Neural crest cell (in vitro differentiated cells): ENCODE results near the gene FKBP4. TPM values are rescaled to one million over a fixed set of nuclear protein-coding genes. Genes with fewer than 3 reads are reported as not detected.

Experiments
- DNase-seq: peaks from one replicate; pipeline ENCODE4 v3.0.0; 2021; ENCODE audit warnings: low read depth, mixed read lengths, low spot score
- H3K27ac Mint-ChIP-seq: one replicate; pipeline ENCODE4 v1.8.0; 2021; ENCODE audit warnings: mild to moderate bottlenecking, mixed read lengths; ENCODE audit not compliant: unreplicated experiment
- H3K27me3 Mint-ChIP-seq: 2 replicates; pipeline ENCODE4 v1.8.0; 2021; ENCODE audit warnings: low read depth, mild to moderate bottlenecking, mixed read lengths
- H3K36me3 Mint-ChIP-seq: 2 replicates; pipeline ENCODE4 v1.8.0; 2021; ENCODE audit warnings: low read depth, mild to moderate bottlenecking, mixed read lengths
- H3K4me1 Mint-ChIP-seq: 2 replicates; pipeline ENCODE4 v1.8.0; 2021; ENCODE audit warnings: mixed read lengths
- H3K4me3 Mint-ChIP-seq: one replicate; pipeline ENCODE4 v1.8.0; 2021; ENCODE audit warnings: mild to moderate bottlenecking, mixed read lengths
- H3K9me3 Mint-ChIP-seq: 2 replicates; pipeline ENCODE4 v1.8.0; 2021; ENCODE audit warnings: mixed read lengths
- CTCF ChIP-seq: fragments of 200-600 bp; sonication (generic); conservative IDR thresholded peaks from 2 replicates; pipeline ENCODE4 v1.5.0; 2021; ENCODE audit warnings: antibody characterized with exemption, mild to moderate bottlenecking
- long read RNA-seq: library from polyadenylated mRNA; unstranded; transcript quantifications from one replicate; pipeline ENCODE4 v2.0.0, GENCODE V29; 2020
- total RNA-seq: library from RNA; stranded (reverse); gene quantifications from 2 replicates; pipeline ENCODE4 v1.2.1, GENCODE V29; 2021

Gene FKBP4
- total RNA-seq = 102 and 113 TPM in 2 replicates
- long read RNA-seq, transcript FKBP4-201 (10 exons, 3,732 nt) = major isoform, 75 of 91 reads
- long read RNA-seq, partial matches to known transcripts = 12 of 91 reads
- long read RNA-seq, other reads (novel, unspliced or antisense) = 4 of 91 reads

GRCh38 chr12:2794736-2795289, at the start of gene FKBP4:
Gene FKBP4 (plus strand): TSS chr12:2794970. CDS start chr12:2795140, 170 bp downstream.
- peak within 1 kb of the TSS; percentile 93 for H3K4me3 Mint-ChIP-seq
- no peaks in the 10 kb centered on the region for H3K9me3 Mint-ChIP-seq
- H3K4me1 Mint-ChIP-seq = peaks cover 23% of the 10 kb centered on the region
- peaks cover 22% of the 10 kb centered on the region for H3K27me3 Mint-ChIP-seq
- peak; percentile 64 for DNase-seq
- H3K36me3 Mint-ChIP-seq = peaks cover 10% of the 10 kb centered on the region
- H3K27ac Mint-ChIP-seq = no peak within 1 kb of the TSS
- no peak for TF ChIP-seq CTCF

GRCh38 chr12:2745655-2746054, 49.1 kb upstream of the FKBP4 start:
- no peak for DNase-seq
- Mint-ChIP-seq H3K36me3 (no peaks in the 10 kb centered on the region), H3K9me3 (no peaks in the 10 kb centered on the region), H3K4me3 (no peak overlapping the region), H3K27ac (no peak overlapping the region), H3K27me3 (peaks cover 65% of the 10 kb centered on the region), H3K4me1 (no peaks in the 10 kb centered on the region)
- TF ChIP-seq CTCF = no peak

- no peak for DNase-seq
- Mint-ChIP-seq H3K27ac (no peak overlapping the region), H3K4me1 (peaks cover 4% of the 10 kb centered on the region), H3K27me3 (peaks cover 88% of the 10 kb centered on the region), H3K36me3 (no peaks in the 10 kb centered on the region), H3K4me3 (no peak overlapping the region), H3K9me3 (no peaks in the 10 kb centered on the region)
- TF ChIP-seq CTCF = no peak
Measured at GRCh38 chr12:2749580-2749979, 45.2 kb upstream of the FKBP4 start.

DNA sequence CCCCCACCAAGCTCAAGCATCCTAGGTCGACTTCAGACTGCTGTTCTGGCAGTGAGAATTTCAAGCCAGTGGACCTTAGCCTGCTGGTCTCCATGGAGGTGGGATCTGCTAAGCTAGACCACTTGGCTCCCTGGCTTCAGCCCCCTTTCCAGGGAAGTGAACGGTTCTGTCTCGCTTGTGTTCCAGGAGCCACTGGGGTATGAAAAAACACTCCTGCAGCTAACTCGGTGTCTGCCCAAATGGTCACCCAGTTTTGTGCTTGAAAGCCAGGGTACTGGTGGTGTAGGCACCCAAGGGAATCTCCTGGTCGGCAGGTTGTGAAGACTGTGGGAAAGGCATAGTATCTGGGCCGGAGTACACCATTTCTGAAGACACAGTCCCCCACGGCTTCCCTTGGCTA, 44.6 kb upstream of the FKBP4 start:
- H3K27me3 Mint-ChIP-seq = peaks cover 88% of the 10 kb centered on the region
- H3K4me3 Mint-ChIP-seq = no peak overlapping the region
- no peaks in the 10 kb centered on the region for H3K9me3 Mint-ChIP-seq
- DNase-seq = no peak
- TF ChIP-seq CTCF = no peak
- no peaks in the 10 kb centered on the region for H3K36me3 Mint-ChIP-seq
- H3K27ac Mint-ChIP-seq = no peak overlapping the region
- peaks cover 4% of the 10 kb centered on the region for H3K4me1 Mint-ChIP-seq

DNA sequence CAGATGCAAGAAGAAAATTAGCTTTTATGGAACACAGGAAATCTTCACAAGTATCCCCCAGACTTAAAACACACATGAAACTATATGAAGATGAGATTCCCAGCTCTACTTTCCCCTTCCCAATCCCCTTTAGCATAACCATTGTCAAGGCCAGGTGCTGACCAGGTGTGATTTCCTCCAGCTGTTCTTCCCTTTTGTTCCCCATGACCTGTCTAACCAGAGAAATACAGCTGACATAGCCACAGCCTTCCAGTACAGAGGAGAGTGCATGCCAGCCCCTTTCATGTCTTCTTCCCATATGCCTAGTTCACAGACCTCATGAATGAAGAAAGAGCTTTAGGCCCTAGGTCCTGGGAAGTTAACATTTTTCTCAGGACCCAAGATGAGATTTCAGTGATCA, 43.5 kb upstream of the FKBP4 start:
- Mint-ChIP-seq H3K9me3 (no peaks in the 10 kb centered on the region), H3K4me3 (no peak overlapping the region), H3K27ac (no peak overlapping the region), H3K36me3 (no peaks in the 10 kb centered on the region), H3K27me3 (peaks cover 85% of the 10 kb centered on the region), H3K4me1 (peaks cover 4% of the 10 kb centered on the region)
- no peak for DNase-seq
- no peak for TF ChIP-seq CTCF
